Activated gamma-delta T cell treated with anti-CD3 and anti-CD28 coated beads, Interleukin-2, amount 50 U/mL, for 16 hours (primary cell): ENCODE measurements around the gene SCUBE1.

Source experiments
- DNase-seq: peaks from one replicate; pipeline ENCODE4 v3.0.0-alpha.2; 2020; ENCODE audit warnings: low read depth

SCUBE1 gene

GRCh38 chr22:43343262-43343669 is at the start of gene SCUBE1:
Gene SCUBE1, minus strand, starts transcription at chr22:43343372. Its CDS starts 111 bp downstream, at chr22:43343261.
- DNase-seq: peak; percentile 9

- DNase-seq: no peak
These were observed 49.3 kb upstream of the SCUBE1 start for GRCh38 chr22:43392385-43392989.

GRCh38 chr22:43391306-43391705 is 48.1 kb upstream of the SCUBE1 start:
- no peak for DNase-seq

- no peak for DNase-seq
These were observed 47.7 kb upstream of the SCUBE1 start for GRCh38 chr22:43390872-43391271.

- no peak for DNase-seq
These were observed 47.0 kb upstream of the SCUBE1 start for GRCh38 chr22:43390166-43390565.

- no peak for DNase-seq
These were observed 46.2 kb upstream of the SCUBE1 start for GRCh38 chr22:43389227-43389836.

- peak; percentile 72 for DNase-seq
These were observed 45.3 kb upstream of the SCUBE1 start for GRCh38 chr22:43388420-43388851.

GRCh38 chr22:43387815-43388214 is 44.6 kb upstream of the SCUBE1 start:
- DNase-seq: no peak

- peak; percentile 55 for DNase-seq
These were observed 42.8 kb upstream of the SCUBE1 start for GRCh38 chr22:43385770-43386641.

- DNase-seq: no peak
These were observed 41.7 kb upstream of the SCUBE1 start for GRCh38 chr22:43384863-43385262.

- DNase-seq: no peak
These were observed 38.5 kb upstream of the SCUBE1 start for GRCh38 chr22:43381693-43382092.

GRCh38 chr22:43377896-43378704 is 34.9 kb upstream of the SCUBE1 start:
- DNase-seq: no peak

GRCh38 chr22:43377548-43377895 is 34.4 kb upstream of the SCUBE1 start:
- DNase-seq: no peak

- peak; percentile 51 for DNase-seq
These were observed 33.8 kb upstream of the SCUBE1 start for GRCh38 chr22:43376765-43377547.

GRCh38 chr22:43375951-43376455 is 32.8 kb upstream of the SCUBE1 start:
- DNase-seq: no peak

- DNase-seq: no peak
These were observed 26.9 kb upstream of the SCUBE1 start for GRCh38 chr22:43370036-43370435.

GRCh38 chr22:43365715-43366440 is 22.7 kb upstream of the SCUBE1 start:
- no peak for DNase-seq

- no peak for DNase-seq
These were observed 20.9 kb upstream of the SCUBE1 start for GRCh38 chr22:43364169-43364435.

- no peak for DNase-seq
These were observed 20.4 kb upstream of the SCUBE1 start for GRCh38 chr22:43363315-43364168.

- no peak for DNase-seq
These were observed 17.4 kb upstream of the SCUBE1 start for GRCh38 chr22:43360576-43360975.
